GM19193 (cell line): ENCODE measurements around the gene ZBTB48.

Experiments
- POLR2A ChIP-seq: IDR thresholded peaks from 4 replicates; pipeline ENCODE4 v1.6.1; 2011; ENCODE audit not compliant: insufficient read depth, insufficient read length; ENCODE audit errors: extremely low read depth

Gene ZBTB48

DNA sequence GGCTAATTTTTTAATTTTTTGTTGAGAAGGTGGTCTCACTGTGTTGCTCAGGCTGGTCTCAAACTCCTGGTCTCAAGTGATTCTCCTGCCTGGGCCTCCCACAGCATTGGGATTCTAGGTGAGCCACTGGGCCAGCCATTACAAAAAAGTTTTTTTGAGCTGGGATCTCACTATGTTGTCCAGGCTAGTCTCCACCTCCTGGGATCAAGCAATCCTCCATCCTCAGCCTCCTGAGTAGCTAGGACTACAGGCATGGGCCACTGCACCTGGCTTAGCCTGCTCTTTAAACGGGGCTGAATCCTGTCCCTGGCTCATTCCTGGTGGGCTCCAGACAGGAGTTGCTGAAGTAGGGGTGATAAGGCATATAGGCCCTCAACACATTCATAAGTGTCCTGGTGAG is 22.2 kb upstream of the ZBTB48 start:
- no peak for TF ChIP-seq POLR2A

DNA sequence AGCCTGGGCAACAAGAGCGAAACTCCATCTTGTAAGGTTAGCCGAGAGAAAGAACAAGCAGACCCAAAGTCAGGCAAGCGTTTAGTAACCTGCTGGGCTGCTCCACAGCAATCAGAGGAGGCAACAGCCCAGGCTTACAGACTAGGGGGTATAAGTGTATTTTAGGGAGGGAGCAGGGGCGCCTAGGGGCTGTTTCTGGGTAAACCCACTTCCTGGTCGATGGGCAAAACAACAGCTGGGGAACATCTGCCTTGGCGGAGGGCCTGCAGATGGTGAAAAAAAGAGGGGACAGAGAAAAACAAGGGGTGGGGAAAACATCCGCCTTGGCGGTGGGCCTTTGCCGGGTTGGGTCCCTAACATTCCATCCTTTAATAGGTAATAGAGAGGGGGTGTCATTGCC is 19.5 kb upstream of the ZBTB48 start:
- TF ChIP-seq POLR2A = no peak

DNA sequence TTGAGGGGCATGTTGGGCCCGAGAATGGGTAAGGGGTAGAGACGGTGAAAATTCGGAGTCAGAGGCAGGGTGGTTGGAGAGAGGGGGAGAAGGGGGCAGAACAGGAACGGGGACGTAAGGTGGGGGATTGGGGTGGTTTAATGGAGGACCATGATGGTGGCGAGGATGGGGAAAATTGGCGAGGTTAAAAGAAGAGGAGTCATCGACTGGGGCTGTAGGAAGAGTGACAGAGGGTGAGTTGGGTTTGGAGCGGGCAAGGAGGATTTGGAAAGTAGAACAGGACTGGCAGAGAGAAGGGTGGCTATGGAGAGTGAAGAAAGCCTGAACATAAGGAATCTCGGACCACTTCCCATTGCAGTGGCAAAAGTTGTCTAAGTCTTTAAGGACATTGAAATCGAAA is 10.8 kb upstream of the ZBTB48 start:
- no peak for TF ChIP-seq POLR2A

DNA sequence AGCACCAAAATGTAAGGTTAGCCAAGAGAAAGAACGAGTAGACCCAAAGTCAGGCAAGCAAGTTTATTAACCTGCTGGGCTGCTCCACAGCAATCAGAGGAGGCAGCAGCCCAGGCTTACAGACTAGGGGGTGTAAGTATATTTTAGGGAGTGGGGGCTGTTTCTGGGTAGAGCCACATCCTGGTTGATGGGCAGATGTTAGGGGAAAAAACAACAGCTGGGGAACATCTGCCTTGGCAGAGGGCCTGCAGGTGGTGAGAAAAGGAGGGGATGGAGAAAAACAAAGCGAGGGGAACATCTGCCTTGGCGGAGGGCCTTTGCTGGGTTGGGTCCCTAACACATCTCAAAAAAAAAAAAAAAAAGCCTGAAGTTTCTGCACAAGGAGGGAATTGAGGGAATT is 9.7 kb upstream of the ZBTB48 start:
- TF ChIP-seq POLR2A = no peak

DNA sequence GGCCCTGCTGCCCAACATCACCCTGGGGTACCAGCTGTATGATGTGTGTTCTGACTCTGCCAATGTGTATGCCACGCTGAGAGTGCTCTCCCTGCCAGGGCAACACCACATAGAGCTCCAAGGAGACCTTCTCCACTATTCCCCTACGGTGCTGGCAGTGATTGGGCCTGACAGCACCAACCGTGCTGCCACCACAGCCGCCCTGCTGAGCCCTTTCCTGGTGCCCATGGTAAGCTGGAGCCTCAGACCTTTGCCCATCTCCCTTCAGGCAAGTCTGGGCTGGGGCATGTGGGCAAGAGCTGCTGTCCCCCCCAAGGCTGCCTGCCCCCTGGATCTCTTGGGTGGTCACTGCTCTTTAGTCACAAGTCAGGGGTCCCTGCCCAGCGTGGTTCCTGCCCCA is 8.8 kb upstream of the ZBTB48 start:
- TF ChIP-seq POLR2A = no peak

DNA sequence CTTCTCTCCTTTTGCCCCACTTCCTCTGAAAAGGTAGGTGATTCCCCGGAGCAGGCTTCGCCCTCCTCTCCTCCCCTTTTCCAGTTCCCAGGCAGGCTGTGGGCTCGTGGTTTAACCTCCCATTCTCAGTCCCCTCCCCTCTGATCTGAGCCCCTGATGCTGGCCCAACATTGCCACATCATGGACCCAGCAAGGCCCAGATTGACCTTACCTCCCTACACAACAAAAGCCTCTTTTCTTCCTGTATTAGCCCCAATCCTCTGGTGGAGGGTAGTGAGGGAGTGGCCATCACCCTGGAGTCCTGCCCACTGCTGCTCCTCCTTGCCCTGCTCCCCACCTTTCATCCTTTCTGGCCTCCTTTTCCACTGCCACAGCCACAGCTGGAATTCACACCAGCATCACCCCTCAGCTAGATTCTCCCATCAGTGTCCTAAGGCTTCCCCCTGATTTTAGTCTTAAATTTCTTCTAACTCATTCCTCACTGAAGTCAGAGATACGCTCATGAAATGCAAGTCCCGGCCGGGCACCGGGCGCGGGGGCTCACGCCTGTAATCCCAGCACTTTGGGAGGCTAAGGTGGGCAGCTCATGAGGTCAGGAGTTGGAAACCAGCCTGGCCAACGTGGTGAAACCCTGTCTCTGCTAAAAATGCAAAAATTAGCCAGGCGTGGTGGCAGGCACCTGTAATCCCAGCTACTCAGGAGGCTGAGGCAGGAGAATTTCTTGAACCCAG is 7.0 kb upstream of the ZBTB48 start:
- no peak for TF ChIP-seq POLR2A

DNA sequence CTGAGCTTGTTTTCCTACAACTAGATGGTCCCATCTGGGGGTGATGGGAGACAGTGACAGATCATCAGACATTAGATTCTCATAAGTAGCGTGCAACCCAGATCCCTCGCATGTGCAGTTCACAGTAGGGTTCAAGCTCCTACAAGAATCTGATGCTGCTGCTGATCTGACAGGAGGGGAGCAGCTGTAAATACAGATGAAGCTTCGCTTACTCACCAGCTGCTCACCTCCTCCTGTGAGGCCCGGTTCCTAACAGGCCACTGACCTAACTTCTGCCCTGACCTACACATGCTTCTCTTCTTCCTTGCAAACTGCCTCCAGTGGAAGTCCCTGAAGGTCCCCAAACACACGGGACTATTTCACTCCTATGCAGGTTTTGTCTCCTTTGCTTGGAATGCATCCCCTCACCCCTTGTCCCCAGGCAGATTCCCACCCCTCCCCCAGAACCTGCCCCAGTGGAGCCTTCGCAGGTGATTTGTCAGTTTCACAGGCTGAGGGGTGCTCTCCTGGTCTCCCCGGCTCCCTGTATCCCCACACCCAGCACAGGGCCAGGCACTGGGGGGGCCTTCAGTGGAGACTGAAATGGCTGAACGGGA is 5.7 kb upstream of the ZBTB48 start:
- no peak for TF ChIP-seq POLR2A

DNA sequence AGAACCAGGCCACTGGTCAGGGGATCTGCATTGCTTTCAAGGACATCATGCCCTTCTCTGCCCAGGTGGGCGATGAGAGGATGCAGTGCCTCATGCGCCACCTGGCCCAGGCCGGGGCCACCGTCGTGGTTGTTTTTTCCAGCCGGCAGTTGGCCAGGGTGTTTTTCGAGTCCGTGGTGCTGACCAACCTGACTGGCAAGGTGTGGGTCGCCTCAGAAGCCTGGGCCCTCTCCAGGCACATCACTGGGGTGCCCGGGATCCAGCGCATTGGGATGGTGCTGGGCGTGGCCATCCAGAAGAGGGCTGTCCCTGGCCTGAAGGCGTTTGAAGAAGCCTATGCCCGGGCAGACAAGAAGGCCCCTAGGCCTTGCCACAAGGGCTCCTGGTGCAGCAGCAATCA is 5.0 kb upstream of the ZBTB48 start:
- no peak for TF ChIP-seq POLR2A

DNA sequence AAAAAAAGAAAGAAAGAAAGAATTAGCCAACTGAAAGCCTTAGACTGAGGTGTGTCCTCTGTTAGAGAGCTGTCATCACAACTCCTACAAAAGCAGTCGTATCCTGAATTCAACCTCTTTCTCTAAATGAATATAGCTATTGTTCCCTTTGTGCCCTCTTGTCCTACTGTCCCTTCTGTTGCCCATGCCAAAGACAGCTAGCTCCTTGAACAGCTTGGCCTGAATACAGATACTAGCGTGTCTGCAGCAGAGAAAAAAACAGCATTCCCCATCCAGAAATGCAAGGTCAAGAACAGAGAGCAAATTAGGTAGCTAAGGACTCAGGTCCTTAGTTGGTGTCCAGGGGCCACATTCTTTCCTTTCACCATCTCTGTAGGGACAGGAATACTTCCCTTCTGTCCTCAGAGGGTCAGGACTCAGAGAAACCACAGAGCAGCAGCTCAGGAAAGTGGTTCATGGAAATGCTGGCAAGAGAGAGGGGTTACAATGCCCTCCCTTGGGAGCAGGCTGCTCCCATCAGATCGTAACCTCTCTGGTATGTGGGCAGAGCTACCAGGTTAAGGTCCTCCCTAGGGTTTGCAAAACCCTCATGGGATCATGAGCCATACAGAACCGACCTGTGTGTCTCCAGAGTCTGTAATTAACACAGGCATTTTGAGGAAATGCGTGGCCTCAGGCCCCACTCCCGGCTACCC is 1.8 kb upstream of the ZBTB48 start:
- no peak for TF ChIP-seq POLR2A

DNA sequence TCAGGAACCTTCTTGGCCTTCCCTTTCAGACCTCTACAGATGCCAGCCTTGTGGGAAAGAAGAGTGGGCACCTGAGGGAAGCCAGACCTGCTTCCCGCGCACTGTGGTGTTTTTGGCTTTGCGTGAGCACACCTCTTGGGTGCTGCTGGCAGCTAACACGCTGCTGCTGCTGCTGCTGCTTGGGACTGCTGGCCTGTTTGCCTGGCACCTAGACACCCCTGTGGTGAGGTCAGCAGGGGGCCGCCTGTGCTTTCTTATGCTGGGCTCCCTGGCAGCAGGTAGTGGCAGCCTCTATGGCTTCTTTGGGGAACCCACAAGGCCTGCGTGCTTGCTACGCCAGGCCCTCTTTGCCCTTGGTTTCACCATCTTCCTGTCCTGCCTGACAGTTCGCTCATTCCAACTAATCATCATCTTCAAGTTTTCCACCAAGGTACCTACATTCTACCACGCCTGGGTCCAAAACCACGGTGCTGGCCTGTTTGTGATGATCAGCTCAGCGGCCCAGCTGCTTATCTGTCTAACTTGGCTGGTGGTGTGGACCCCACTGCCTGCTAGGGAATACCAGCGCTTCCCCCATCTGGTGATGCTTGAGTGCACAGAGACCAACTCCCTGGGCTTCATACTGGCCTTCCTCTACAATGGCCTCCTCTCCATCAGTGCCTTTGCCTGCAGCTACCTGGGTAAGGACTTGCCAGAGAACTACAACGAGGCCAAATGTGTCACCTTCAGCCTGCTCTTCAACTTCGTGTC is 995 bp upstream of the ZBTB48 start:
- TF ChIP-seq POLR2A = no peak

DNA sequence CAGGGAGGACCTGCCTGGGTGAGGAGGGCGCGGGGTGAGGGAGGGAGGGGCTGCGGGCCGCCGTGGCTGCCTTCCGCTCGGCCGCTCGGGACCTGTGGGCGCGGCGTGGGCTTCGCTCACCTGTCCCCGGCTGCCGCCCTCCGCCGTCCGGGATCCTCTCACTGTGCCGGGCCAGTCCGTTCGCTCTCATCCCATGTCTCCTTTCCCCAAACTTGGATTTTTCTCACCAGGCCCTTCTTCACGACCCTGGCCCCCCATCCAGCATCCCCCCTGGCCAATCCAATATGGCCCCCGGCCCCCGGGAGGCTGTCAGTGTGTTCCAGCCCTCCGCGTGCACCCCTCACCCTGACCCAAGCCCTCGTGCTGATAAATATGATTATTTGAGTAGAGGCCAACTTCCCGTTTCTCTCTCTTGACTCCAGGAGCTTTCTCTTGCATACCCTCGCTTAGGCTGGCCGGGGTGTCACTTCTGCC is 362 bp downstream of the ZBTB48 start:
- no peak for TF ChIP-seq POLR2A

DNA sequence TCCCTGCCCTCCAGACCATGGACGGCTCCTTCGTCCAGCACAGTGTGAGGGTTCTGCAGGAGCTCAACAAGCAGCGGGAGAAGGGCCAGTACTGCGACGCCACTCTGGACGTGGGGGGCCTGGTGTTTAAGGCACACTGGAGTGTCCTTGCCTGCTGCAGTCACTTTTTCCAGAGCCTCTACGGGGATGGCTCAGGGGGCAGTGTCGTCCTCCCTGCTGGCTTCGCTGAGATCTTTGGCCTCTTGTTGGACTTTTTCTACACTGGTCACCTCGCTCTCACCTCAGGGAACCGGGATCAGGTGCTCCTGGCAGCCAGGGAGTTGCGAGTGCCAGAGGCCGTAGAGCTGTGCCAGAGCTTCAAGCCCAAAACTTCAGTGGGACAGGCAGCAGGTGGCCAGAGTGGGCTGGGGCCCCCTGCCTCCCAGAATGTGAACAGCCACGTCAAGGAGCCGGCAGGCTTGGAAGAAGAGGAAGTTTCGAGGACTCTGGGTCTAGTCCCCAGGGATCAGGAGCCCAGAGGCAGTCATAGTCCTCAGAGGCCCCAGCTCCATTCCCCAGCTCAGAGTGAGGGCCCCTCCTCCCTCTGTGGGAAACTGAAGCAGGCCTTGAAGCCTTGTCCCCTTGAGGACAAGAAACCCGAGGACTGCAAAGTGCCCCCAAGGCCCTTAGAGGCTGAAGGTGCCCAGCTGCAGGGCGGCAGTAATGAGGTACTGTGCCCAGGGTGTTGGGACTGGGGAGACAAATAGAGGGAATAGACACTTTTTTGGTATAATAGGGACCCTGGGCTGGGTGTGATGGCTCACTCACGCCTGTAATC is 1.0 kb downstream of the ZBTB48 start:
- no peak for TF ChIP-seq POLR2A

DNA sequence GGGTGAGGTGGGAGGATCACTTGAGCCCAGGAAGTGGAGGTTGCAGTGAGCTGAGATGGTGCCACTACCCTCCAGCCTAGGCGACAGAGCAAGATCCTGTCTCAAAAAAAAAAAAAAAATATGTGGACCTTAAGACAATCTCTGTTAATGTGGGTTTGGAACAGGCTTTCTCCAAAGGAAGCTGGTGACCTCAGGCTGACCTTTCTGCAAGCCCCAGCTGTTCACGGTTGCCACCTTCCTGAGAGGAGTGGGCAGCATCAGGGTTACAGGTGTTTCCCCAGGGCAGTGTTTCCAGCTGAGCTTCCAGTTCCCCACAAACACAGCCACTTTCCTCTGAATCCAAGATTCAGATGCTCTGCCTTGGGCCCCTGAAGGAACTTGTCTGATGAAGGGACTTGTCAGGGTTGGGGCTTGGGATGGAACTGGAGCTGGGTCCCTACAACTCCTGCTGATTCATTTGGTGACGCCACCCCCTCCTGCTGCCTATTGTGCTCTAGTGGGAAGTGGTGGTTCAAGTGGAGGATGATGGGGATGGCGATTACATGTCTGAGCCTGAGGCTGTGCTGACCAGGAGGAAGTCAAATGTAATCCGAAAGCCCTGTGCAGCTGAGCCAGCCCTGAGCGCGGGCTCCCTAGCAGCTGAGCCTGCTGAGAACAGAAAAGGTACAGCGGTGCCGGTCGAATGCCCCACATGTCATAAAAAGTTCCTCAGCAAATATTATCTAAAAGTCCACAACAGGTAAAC is 1.9 kb downstream of the ZBTB48 start:
- no peak for TF ChIP-seq POLR2A

DNA sequence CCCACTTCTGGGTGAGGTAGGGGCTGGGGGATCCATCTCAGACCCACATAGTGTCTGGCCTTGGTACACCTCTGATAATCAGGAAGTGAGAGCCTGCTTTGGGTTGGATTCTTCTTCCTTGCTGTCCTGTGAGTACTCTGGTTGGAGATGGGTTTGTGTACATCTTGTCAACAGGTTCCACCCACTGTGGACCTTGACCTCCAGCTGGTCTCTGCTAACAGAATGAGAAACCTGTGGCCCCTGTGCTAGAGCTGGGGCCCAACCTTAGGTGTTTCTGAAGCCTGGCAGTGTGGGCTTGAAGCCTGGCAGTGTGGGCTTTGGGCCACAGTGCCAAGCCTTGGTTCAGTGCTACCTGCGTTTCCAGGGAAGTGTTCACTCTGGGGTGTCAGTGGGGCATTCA is 2.6 kb downstream of the ZBTB48 start:
- TF ChIP-seq POLR2A = no peak
